GM18526 (cell line): ENCODE results near the gene GIMAP8.

Source experiments
- POLR2A ChIP-seq: IDR thresholded peaks from 3 replicates; pipeline ENCODE4 v1.6.1; 2011; ENCODE audit not compliant: insufficient read length; ENCODE audit errors: extremely low read depth

GIMAP8 gene

DNA sequence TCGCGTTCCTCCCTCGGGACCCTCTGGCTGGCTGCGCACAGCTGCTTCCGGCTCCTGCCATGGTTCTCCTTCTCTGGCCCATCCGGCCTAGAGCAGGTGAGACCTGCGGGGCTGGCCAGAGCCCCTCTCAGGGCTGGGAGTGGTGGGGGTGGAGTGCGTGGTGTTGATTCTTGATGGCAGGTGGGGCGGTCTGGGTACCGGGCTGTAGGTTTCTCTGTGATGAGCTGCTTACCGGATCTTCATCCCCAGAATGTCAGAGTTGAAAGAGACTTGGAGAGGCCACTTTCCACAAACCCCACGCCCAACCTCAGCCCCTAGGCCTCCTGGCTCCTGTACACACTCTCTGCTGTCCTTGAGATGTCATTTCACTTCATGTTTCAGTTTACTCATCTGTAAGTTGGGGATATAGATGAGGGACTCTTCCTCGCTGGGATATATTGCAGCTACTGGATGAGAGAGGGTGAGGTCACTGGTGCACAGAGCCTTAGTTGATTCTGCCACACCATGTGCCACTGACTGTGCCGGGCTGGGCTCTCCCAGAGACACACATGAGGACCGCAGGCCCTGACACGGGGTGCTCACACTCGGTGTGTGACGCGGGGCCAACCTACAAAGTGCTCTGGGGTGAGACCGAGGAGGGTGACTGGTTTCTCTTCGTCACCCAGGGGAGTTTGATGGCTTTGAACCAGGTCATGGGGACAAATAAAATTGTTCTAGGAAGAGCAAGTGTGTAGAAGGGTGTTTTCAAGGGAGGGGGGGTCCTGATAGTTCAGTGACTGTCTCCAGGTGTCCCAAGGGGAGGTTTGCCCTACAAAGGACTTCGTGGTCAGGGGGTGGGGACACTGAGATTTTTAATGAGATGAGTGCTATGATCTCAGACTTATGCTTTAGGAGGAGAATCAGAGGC is 41.8 kb upstream of the GIMAP8 start:
- no peak for TF ChIP-seq POLR2A

GRCh38 chr7:150409300-150410030 is 41.0 kb upstream of the GIMAP8 start:
- no peak for TF ChIP-seq POLR2A

DNA sequence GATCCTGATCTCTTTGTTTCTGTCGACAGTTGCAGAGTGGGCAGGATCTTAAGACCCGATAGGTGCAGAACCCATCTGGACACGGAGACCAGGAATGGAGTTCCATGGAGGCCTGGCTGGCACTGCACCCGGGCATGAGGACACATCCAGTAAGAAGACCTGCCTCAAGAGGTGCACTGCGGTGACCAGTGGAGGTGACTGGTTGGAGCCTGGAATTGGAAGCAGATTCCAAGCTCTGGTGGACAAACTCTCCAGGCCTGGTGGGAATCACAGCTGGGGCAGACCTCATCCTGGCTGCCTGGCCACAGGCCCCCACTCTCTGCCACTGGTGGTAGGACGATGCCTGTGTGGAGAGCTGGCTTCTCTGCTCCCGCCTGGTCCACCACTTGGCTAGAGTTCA is 40.3 kb upstream of the GIMAP8 start:
- no peak for TF ChIP-seq POLR2A

- no peak for TF ChIP-seq POLR2A
Measured at GRCh38 chr7:150410680-150411346, 39.6 kb upstream of the GIMAP8 start.

DNA sequence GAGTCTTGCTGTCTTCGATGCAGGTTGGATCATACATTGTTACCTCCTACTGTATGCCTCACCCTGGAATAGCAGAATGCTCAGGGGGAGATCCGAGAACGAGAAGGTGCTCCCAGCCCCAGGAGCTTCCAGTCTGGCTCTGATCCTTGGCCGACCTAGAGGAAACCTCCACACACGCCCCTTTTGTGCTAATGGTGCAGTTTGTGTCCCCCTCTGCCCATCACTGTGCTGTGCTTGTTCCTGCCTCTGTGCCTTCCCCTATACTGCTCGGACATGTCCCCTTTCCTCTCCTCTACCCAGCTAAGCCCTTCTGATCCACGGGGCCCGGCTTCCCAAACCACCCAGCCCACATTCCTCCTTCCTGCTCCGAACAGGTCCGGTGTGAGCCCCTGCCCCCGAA is 38.8 kb upstream of the GIMAP8 start:
- no peak for TF ChIP-seq POLR2A

GRCh38 chr7:150412016-150412415 is 38.4 kb upstream of the GIMAP8 start:
- TF ChIP-seq POLR2A = no peak

- no peak for TF ChIP-seq POLR2A
Measured at GRCh38 chr7:150412518-150413488, 37.6 kb upstream of the GIMAP8 start.

DNA sequence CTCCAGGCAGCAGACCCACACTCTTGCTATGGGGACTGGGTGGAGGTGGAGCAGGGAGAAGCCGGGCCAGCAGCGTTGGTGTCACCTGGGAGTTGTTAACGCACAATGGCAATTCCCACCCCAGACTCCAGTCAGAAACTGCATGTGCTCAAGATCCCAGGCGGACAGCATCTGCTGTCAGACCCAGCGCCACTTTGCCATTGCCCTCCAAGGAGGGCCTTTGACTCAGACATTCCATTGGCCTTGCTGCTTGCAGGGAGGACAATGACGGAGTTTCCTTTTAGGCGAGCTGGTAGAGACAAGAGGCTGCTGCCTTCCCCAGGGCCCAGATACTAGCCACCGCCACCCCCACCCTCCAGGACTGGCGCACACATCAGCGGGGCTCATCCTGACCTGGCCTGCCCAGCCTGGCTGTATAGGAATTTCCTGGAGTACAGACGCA is 36.8 kb upstream of the GIMAP8 start:
- TF ChIP-seq POLR2A = no peak

DNA sequence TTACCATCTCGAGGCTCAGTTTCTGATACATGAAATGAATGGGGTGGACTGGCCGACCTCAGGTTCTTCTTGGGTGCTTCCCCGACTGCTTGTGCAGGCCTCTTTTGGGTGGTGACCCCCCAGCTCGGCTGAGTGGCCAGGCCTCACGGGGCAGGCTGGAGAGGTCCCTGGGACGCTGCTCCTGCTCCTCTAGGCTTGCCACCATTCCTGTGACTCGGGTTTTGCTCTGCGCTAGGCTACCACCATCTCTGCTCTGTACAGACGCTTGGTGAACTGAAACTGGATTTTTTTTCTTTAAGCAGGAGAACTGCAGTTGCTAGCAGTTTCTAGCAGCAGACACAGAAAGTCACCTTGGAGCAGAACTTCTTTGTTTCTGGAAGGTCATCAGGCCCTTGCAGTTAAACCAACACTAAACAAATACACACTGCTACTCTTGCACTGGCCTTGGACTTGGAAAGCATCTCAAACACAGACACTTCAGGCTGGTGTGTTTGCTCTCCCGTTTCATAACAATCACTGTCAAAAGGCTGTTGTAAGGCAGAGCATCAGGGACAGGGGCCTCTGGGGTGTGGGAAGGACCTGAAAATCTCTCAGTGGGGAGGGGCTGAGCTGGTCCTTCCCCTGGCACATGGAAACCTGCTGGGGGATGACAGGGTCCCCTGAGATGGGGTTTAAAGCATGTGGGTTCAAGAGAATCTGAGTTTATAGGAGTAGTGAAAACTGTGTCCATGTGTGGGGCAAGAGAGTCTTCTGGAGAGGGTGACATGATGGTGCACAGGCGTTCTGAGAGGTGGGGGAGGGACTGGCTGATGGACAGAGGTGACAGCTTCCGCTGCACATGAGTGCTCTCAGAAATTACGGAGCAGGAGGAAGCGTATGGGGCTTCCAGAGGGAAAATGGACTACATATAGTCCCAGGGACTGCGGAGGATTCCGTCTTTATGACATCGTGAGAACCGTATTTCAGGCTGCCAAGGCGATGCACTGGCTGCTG is 35.0 kb upstream of the GIMAP8 start:
- TF ChIP-seq POLR2A = no peak

- TF ChIP-seq POLR2A = no peak
Measured at GRCh38 chr7:150417239-150417638, 33.2 kb upstream of the GIMAP8 start.

DNA sequence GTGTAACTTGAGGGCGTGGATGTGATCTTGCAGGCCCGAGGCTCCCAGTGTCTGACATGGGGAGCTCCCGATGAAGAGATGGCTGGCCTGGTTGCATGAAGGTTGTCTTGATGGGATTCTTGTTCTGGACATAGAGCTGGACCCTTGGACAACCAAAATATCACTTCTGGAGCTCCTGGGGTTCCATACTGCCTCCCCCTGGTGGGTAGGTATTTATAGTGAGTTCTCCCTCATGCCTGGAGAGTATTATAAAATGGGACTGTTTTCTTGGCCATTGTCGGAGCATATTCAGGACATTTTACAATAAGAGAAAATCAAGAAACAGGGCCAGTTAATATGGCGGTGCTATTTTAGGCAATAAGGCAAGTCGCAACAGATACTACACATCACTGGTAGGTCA is 32.6 kb upstream of the GIMAP8 start:
- no peak for TF ChIP-seq POLR2A

GRCh38 chr7:150420242-150420641 is 30.2 kb upstream of the GIMAP8 start:
- no peak for TF ChIP-seq POLR2A

GRCh38 chr7:150420987-150421674 is 29.3 kb upstream of the GIMAP8 start:
- TF ChIP-seq POLR2A = no peak

DNA sequence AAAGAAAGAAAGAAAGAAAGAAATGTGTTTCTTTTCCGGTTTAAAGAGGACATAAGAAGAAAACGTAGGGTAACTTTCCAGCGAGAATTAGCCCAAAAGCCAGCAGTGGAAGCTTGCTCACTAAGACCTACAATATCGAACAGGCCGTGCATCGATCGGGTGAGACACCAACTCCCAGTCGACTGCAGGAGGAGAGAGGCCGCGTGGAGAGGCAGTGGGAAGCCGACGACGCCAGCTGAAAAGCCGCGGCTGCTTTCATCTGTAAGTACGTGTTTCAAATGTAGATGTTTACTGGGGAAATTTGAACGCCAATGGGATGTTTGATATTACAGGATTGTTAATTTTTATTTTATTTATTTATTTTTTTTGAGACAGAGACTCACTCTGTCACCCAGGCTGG is 28.6 kb upstream of the GIMAP8 start:
- no peak for TF ChIP-seq POLR2A
